ENCODE measurements around the gene LSMEM2. TPM values are rescaled to one million over a fixed set of nuclear protein-coding genes. Genes with fewer than 3 reads are reported as not detected.

LSMEM2 gene
- total RNA-seq, 1 donor from 2014 or later, result 15.1 TPM

- Histone ChIP-seq H3K27ac (ENCODE audit: low read depth, low read length) (peak overlapping the region; percentile 97), H3K27me3 (ENCODE audit: control insufficient read depth in 3 of 3, insufficient read depth in 3 of 3, low read length in 3 of 3) (no peaks in the 10 kb centered on the region), H3K4me1 (ENCODE audit: control insufficient read depth in 3 of 3, insufficient read depth in 3 of 3, low read length in 3 of 3) (peaks cover 50 to 72% (median 64%) of the 10 kb centered on the region in 3 donors), H3K36me3 (ENCODE audit: control insufficient read depth in 3 of 3, insufficient read depth in 3 of 3, low read length in 3 of 3) (peaks cover 17 to 27% (median 17%) of the 10 kb centered on the region in 3 donors), H3K4me3 (ENCODE audit: low read length in 3 of 3) (no peak overlapping the region), H3K9ac (ENCODE audit: low read depth in 1 of 3, low read length in 3 of 3) (peak overlapping the region; percentile 8 to 16 (median 10)), H3K9me3 (ENCODE audit: control insufficient read depth in 3 of 3, low read length in 3 of 3) (no peaks in the 10 kb centered on the region)
Observed at GRCh38 chr3:50323614-50324199, 44.8 kb downstream of the LSMEM2 start.

GRCh38 chr3:50324351-50325112, 45.6 kb downstream of the LSMEM2 start:
- peak overlapping the region in 2 of 3 donors; percentile 10 to 25 for H3K9ac ChIP-seq (ENCODE audit: low read depth in 1 of 3, low read length in 3 of 3)
- H3K36me3 ChIP-seq (ENCODE audit: control insufficient read depth in 3 of 3, insufficient read depth in 3 of 3, low read length in 3 of 3), result peaks cover 10 to 19% (median 14%) of the 10 kb centered on the region in 3 donors
- peaks cover 43 to 65% (median 57%) of the 10 kb centered on the region in 3 donors for H3K4me1 ChIP-seq (ENCODE audit: control insufficient read depth in 3 of 3, insufficient read depth in 3 of 3, low read length in 3 of 3)
- no peak overlapping the region for H3K4me3 ChIP-seq (ENCODE audit: low read length in 3 of 3)
- peak overlapping the region; percentile 97 for H3K27ac ChIP-seq (ENCODE audit: low read depth, low read length)
- no peaks in the 10 kb centered on the region for H3K9me3 ChIP-seq (ENCODE audit: control insufficient read depth in 3 of 3, low read length in 3 of 3)
- H3K27me3 ChIP-seq (ENCODE audit: control insufficient read depth in 3 of 3, insufficient read depth in 3 of 3, low read length in 3 of 3), result no peaks in the 10 kb centered on the region

GRCh38 chr3:50325113-50325480, 46.2 kb downstream of the LSMEM2 start:
- Histone ChIP-seq H3K36me3 (ENCODE audit: control insufficient read depth in 3 of 3, insufficient read depth in 3 of 3, low read length in 3 of 3) (peaks cover 12 to 18% (median 16%) of the 10 kb centered on the region in 3 donors), H3K9ac (ENCODE audit: low read depth in 1 of 3, low read length in 3 of 3) (no peak overlapping the region), H3K27ac (ENCODE audit: low read depth, low read length) (no peak overlapping the region), H3K27me3 (ENCODE audit: control insufficient read depth in 3 of 3, insufficient read depth in 3 of 3, low read length in 3 of 3) (no peaks in the 10 kb centered on the region), H3K9me3 (ENCODE audit: control insufficient read depth in 3 of 3, low read length in 3 of 3) (no peaks in the 10 kb centered on the region), H3K4me1 (ENCODE audit: control insufficient read depth in 3 of 3, insufficient read depth in 3 of 3, low read length in 3 of 3) (peaks cover 37 to 60% (median 52%) of the 10 kb centered on the region in 3 donors), H3K4me3 (ENCODE audit: low read length in 3 of 3) (no peak overlapping the region)

GRCh38 chr3:50325497-50326181, 46.8 kb downstream of the LSMEM2 start:
- H3K27ac ChIP-seq (ENCODE audit: low read depth, low read length), result no peak overlapping the region
- H3K9me3 ChIP-seq (ENCODE audit: control insufficient read depth in 3 of 3, low read length in 3 of 3), result no peaks in the 10 kb centered on the region
- no peak overlapping the region for H3K9ac ChIP-seq (ENCODE audit: low read depth in 1 of 3, low read length in 3 of 3)
- H3K4me1 ChIP-seq (ENCODE audit: control insufficient read depth in 3 of 3, insufficient read depth in 3 of 3, low read length in 3 of 3), result peaks cover 32 to 54% (median 46%) of the 10 kb centered on the region in 3 donors
- peaks cover 17 to 23% (median 22%) of the 10 kb centered on the region in 3 donors for H3K36me3 ChIP-seq (ENCODE audit: control insufficient read depth in 3 of 3, insufficient read depth in 3 of 3, low read length in 3 of 3)
- H3K27me3 ChIP-seq (ENCODE audit: control insufficient read depth in 3 of 3, insufficient read depth in 3 of 3, low read length in 3 of 3), result no peaks in the 10 kb centered on the region
- H3K4me3 ChIP-seq (ENCODE audit: low read length in 3 of 3), result no peak overlapping the region

- H3K9ac ChIP-seq (ENCODE audit: low read depth in 1 of 3, low read length in 3 of 3), result no peak overlapping the region
- no peak overlapping the region for H3K27ac ChIP-seq (ENCODE audit: low read depth, low read length)
- H3K36me3 ChIP-seq (ENCODE audit: control insufficient read depth in 3 of 3, insufficient read depth in 3 of 3, low read length in 3 of 3), result peaks cover 23 to 28% (median 27%) of the 10 kb centered on the region in 3 donors
- H3K4me1 ChIP-seq (ENCODE audit: control insufficient read depth in 3 of 3, insufficient read depth in 3 of 3, low read length in 3 of 3), result peaks cover 29 to 53% (median 45%) of the 10 kb centered on the region in 3 donors
- no peaks in the 10 kb centered on the region for H3K27me3 ChIP-seq (ENCODE audit: control insufficient read depth in 3 of 3, insufficient read depth in 3 of 3, low read length in 3 of 3)
- H3K9me3 ChIP-seq (ENCODE audit: control insufficient read depth in 3 of 3, low read length in 3 of 3), result no peaks in the 10 kb centered on the region
- H3K4me3 ChIP-seq (ENCODE audit: low read length in 3 of 3), result no peak overlapping the region
Observed at GRCh38 chr3:50326182-50326541, 47.3 kb downstream of the LSMEM2 start.

- Histone ChIP-seq H3K4me1 (ENCODE audit: control insufficient read depth in 3 of 3, insufficient read depth in 3 of 3, low read length in 3 of 3) (peaks cover 25 to 48% (median 42%) of the 10 kb centered on the region in 3 donors), H3K9me3 (ENCODE audit: control insufficient read depth in 3 of 3, low read length in 3 of 3) (no peaks in the 10 kb centered on the region), H3K4me3 (ENCODE audit: low read length in 3 of 3) (peak overlapping the region; percentile 84 to 92 (median 87)), H3K27ac (ENCODE audit: low read depth, low read length) (peak overlapping the region; percentile 82), H3K9ac (ENCODE audit: low read depth in 1 of 3, low read length in 3 of 3) (peak overlapping the region; percentile 94 to 97 (median 95)), H3K27me3 (ENCODE audit: control insufficient read depth in 3 of 3, insufficient read depth in 3 of 3, low read length in 3 of 3) (no peaks in the 10 kb centered on the region), H3K36me3 (ENCODE audit: control insufficient read depth in 3 of 3, insufficient read depth in 3 of 3, low read length in 3 of 3) (peaks cover 31 to 38% (median 36%) of the 10 kb centered on the region in 3 donors)
Observed at GRCh38 chr3:50327129-50327528, 48.2 kb downstream of the LSMEM2 start.

GRCh38 chr3:50327943-50328691, 49.2 kb downstream of the LSMEM2 start, which contains the start of gene TUSC2:
TUSC2 (minus strand) TSS chr3:50328223; CDS start chr3:50328099, 124 bp downstream.
- peak within 1 kb of the TSS; percentile 94 to 97 (median 95) for H3K9ac ChIP-seq (ENCODE audit: low read depth in 1 of 3, low read length in 3 of 3)
- H3K4me1 ChIP-seq (ENCODE audit: control insufficient read depth in 3 of 3, insufficient read depth in 3 of 3, low read length in 3 of 3), result peaks cover 23 to 45% (median 40%) of the 10 kb centered on the region in 3 donors
- peaks cover 31 to 41% (median 40%) of the 10 kb centered on the region in 3 donors for H3K36me3 ChIP-seq (ENCODE audit: control insufficient read depth in 3 of 3, insufficient read depth in 3 of 3, low read length in 3 of 3)
- no peaks in the 10 kb centered on the region for H3K9me3 ChIP-seq (ENCODE audit: control insufficient read depth in 3 of 3, low read length in 3 of 3)
- H3K27me3 ChIP-seq (ENCODE audit: control insufficient read depth in 3 of 3, insufficient read depth in 3 of 3, low read length in 3 of 3), result no peaks in the 10 kb centered on the region
- peak within 1 kb of the TSS; percentile 82 for H3K27ac ChIP-seq (ENCODE audit: low read depth, low read length)
- peak within 1 kb of the TSS; percentile 84 to 92 (median 87) for H3K4me3 ChIP-seq (ENCODE audit: low read length in 3 of 3)

GRCh38 chr3:50330330-50330729, 51.4 kb downstream of the LSMEM2 start:
- H3K36me3 ChIP-seq (ENCODE audit: control insufficient read depth in 3 of 3, insufficient read depth in 3 of 3, low read length in 3 of 3), result peaks cover 28 to 44% (median 39%) of the 10 kb centered on the region in 3 donors
- peaks cover 34 to 51% (median 40%) of the 10 kb centered on the region in 3 donors for H3K4me1 ChIP-seq (ENCODE audit: control insufficient read depth in 3 of 3, insufficient read depth in 3 of 3, low read length in 3 of 3)
- no peak overlapping the region for H3K27ac ChIP-seq (ENCODE audit: low read depth, low read length)
- peak overlapping the region in 1 of 3 donors; percentile 32 for H3K9ac ChIP-seq (ENCODE audit: low read depth in 1 of 3, low read length in 3 of 3)
- H3K4me3 ChIP-seq (ENCODE audit: low read length in 3 of 3), result no peak overlapping the region
- H3K27me3 ChIP-seq (ENCODE audit: control insufficient read depth in 3 of 3, insufficient read depth in 3 of 3, low read length in 3 of 3), result no peaks in the 10 kb centered on the region
- no peaks in the 10 kb centered on the region for H3K9me3 ChIP-seq (ENCODE audit: control insufficient read depth in 3 of 3, low read length in 3 of 3)

- no peak overlapping the region for H3K27ac ChIP-seq (ENCODE audit: low read depth, low read length)
- no peaks in the 10 kb centered on the region for H3K9me3 ChIP-seq (ENCODE audit: control insufficient read depth in 3 of 3, low read length in 3 of 3)
- H3K4me3 ChIP-seq (ENCODE audit: low read length in 3 of 3), result no peak overlapping the region
- H3K9ac ChIP-seq (ENCODE audit: low read depth in 1 of 3, low read length in 3 of 3), result no peak overlapping the region
- no peaks in the 10 kb centered on the region for H3K27me3 ChIP-seq (ENCODE audit: control insufficient read depth in 3 of 3, insufficient read depth in 3 of 3, low read length in 3 of 3)
- H3K4me1 ChIP-seq (ENCODE audit: control insufficient read depth in 3 of 3, insufficient read depth in 3 of 3, low read length in 3 of 3), result peaks cover 45 to 56% (median 51%) of the 10 kb centered on the region in 3 donors
- H3K36me3 ChIP-seq (ENCODE audit: control insufficient read depth in 3 of 3, insufficient read depth in 3 of 3, low read length in 3 of 3), result peaks cover 25 to 37% (median 30%) of the 10 kb centered on the region in 3 donors
Observed at GRCh38 chr3:50331364-50331907, 52.5 kb downstream of the LSMEM2 start.
